Hindlimb muscle (tissue), 1 donor: ENCODE results near the gene OR7A10. TPM values are rescaled to one million over a fixed set of nuclear protein-coding genes. Genes with fewer than 3 reads are reported as not detected.

Experiments used
- DNase-seq: peaks from one replicate; pipeline ENCODE4 v3.0.0-alpha.2; 2013
- polyA plus RNA-seq: library from polyadenylated mRNA; unstranded; fragments of 120-200 nt; gene quantifications from one replicate; pipeline ENCODE4 v1.2.1, GENCODE V29; 2013; ENCODE audit not compliant: insufficient read length

OR7A10 gene
- polyA plus RNA-seq = not detected

DNA sequence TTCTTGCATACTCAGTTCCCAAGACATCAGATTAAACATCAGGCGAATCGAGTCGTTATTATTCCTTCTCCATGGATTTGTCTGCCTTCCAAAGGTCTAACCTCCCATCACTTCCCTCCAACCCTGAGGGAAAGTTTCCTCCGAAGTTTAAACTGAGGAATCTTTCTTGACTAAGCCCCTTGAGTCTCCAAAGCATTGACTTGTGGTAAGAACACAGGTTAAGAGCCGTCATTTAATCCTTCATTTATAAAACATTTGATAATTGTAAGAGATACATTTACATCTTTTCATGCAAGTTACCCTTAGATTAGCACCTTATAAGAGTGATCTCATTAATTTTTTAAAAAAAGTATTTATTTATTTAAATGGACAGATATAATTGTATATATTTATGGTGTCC, at the start of gene OR7A10:
Gene OR7A10, minus strand, starts transcription at position 101 of the 400 bp plus-strand sequence. CDS start 7,045 bp downstream, outside the sequence.
- no peak for DNase-seq

DNA sequence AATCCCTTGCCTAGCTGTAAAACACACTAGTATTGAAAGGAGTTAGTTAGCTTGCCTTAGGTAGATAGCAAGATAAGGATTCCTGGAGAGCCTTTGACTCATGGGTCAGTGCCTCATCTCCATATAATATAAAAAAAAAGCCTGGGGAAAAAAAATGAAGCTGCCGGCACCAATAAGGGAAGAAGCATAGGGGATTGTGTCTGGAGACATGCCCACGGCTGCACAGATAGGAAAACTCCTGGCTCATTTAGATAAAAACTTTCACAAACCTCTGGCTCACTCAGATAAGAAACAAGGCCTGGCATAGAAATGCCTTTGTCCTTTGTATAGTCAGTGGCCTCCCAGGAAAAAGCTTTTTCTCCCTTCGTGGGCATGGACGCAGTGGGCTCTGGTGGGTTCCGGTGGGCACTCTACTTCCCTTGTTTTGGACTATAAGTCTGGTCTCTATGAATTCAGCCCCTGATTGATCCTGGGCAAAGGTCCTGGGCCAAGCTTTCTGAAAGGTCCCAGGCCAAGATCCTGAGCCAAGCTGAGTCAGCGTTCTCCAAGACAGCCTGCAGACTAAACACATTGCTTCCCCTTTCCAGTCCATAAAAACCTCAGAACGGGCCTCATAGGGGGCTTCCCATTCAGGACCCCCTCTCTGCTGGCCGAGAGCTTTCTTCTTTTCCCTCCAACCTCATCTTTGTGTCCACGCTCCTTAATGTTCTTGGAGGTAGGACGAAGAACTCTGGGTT, 42.1 kb upstream of the OR7A10 start:
- no peak for DNase-seq

DNA sequence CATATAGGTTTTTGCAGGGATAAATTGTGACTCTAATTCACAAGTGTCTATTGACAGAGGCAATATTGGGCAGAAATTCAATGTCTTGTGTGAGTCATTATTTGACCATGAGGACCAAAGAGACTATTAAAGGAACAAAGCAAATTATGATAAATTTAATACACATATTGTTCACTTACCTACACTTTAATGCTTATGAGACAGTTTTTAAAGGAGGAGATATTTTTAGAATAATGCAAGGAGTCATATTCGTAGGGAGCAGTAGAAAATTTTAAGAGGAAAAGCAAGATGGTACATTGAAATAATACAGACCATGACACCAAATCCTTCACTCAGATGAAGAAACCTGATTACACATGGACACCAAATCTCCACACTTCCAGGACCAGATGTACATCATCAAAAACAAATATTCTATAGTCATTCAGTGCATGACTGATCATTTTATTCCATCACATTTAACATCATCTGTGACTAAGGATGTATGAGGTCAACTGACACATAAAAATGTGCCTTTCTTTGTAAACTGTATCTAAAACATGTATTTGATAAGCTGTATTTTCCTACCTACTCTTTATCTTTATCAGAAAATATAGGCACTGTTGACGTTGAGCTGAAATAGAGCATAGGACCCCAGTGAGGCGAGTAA, 41.4 kb upstream of the OR7A10 start:
- DNase-seq = no peak

DNA sequence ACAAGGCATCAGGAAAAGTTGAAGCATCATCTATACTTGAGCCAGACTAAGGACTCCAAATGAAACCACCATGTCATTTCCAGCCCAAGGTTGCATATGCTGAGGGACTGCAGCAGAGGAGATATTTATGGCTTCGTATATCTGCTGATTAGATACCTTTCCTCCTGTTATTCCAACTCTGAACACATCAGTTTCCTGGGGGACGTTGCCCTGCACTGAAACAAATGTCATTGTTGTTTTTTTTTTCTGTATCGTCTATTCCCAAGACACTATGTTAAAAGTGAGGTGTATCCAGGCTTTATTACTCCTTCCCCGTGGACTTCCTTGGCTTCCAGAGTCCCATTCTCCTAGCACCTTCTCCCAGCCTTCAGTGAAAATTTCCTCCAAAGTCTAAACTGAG, 37.3 kb upstream of the OR7A10 start, which contains the start of gene OR7A17:
Gene OR7A17, minus strand, starts transcription at position 101 of the 400 bp plus-strand sequence. CDS start 4,777 bp downstream, outside the sequence.
- no peak for DNase-seq

DNA sequence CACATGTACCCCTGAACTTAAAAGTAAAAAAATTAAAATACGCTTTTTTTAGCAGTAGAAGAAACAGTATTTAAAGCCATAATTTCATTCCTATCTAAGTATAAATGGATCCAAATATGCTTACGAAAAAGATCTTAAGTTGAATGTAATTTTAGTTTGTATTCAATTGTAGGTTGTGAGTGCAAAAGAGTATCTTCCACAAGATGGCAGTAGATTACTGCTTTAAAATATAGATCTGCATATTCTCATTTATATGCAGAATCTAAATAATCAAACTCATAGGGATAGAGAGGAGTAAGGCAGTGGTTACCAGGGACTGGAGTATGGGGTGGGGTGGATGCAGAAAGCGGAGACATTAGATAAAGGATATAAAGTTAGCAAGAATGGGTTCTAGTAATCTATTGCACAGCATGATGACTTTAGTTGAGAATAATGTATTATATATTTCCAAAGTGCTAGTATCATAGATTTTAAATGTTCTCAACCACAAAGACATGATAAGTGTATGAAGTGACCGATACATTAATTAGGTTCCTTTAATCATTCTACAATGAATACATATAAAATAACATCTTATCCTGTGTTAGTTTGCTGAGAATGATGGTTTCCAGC, 23.0 kb upstream of the OR7A10 start:
- DNase-seq = no peak

DNA sequence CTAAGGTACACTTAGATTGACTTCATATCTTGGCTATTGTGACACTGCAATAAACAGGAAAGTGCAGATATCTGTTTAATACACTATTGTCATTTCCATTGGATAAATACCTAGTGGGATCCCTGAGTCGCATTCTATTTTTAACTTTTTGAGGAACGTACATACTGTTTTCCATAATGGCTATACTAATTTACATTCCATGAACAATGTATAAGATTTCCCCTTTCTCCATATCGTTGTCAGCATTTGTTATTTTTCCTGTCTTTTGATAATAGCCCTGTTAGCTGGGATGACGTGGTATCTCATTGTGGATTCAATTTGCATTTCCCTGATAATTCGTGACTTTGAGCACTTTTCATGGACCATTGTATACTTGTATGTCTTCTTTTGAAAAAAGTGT, 19.8 kb upstream of the OR7A10 start:
- no peak for DNase-seq

DNA sequence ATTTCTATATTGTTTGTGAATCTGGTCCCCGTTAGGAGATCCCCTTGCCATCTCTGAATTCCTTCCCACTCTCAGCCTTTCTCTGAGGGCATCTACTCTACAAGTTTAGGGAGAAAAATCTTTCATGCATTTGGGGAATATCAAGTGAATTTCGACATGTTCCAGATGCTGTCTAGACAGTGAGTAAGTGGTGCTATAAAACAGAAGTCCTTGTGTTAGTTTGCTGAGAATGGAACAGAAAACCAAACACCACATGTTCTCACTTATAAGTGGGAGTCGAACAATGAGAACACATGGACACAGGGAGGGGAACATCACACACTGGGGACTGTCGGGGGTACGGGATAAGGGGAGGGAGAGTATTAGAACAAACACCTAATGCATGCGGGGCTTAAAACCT, 5.1 kb downstream of the OR7A10 start:
- DNase-seq = no peak

DNA sequence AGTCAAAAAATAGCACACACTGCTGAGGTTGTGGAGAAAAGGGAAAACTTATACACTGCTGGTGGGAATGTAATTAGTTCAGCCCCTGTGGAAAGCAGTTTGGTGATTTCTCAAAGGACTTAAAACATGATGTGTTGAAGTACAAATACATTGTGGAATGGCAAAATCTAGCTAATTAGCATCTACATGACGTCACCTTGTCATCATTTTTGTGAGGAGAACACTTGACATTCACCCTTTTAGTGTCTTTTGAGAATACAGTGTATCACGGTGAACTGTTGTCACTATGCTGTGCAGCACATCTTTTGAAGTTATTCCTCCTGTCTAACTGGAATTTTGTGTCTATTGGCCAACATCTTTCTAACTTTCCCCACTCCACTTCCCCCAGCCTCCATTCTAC, 5.6 kb downstream of the OR7A10 start:
- no peak for DNase-seq

DNA sequence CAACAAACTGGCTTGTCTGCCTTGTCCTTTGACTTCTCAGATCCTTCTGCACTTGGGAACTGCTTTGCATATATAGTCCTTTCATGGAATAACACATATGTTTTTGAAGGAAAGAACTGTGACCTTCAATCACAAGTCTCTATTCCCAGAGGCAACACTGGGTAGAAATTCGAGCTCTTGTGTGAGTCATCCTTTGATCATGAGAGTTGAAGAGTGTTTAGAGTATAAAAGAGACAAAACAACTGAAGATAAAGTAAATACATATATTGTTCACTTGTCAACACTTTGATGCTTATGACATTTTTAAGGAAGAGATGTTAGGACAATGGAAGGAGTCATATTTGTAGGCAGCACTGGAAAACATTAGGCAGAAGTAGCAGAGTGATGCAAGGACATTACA, 8.5 kb downstream of the OR7A10 start:
- no peak for DNase-seq

DNA sequence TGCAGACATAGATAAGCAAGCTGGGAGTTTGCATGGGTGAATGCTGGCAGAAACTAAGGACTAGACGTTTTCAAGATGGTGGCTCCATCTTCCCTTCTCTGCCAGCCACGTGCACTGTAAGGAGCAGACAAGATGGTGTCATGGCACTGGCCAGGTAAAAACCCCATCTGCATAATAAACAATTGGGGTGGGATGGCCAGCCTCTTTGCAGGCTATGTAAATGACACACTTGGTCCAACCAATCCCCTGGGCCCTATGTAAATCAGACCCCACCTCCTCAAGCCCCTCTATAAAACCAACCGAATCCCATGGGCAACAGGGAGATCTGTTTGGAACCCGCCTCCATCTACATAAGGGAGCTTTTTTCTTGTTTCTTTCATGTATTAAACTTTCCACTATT, 11.3 kb downstream of the OR7A10 start:
- no peak for DNase-seq

DNA sequence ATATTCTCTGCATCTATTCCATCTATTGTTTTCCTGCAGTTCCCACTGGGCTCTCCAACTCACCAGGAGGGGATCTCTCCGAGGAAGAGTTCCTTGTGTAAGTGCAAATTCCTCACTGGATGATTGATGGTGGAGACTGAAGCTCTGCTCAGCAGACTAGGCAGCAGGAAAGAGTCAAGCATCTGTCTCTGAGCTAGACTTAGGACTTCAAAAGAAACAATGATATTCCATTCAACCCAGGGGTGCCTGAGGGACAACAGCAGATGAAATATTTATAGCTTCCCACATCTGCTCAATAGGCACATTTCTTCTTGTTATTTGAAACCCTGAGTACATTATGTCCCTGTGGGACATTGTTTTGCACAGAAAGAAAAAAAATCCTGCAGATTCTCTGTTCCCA, 13.7 kb downstream of the OR7A10 start, which contains the start of the genes OR7A5 and OR7C1:
Gene OR7A5, minus strand, starts transcription at position 175 of the 400 bp plus-strand sequence. CDS start 6,944 bp downstream, outside the sequence.
Gene OR7C1, minus strand, starts transcription at position 175 of the 400 bp plus-strand sequence. CDS start 35,049 bp downstream, outside the sequence.
- DNase-seq = no peak

DNA sequence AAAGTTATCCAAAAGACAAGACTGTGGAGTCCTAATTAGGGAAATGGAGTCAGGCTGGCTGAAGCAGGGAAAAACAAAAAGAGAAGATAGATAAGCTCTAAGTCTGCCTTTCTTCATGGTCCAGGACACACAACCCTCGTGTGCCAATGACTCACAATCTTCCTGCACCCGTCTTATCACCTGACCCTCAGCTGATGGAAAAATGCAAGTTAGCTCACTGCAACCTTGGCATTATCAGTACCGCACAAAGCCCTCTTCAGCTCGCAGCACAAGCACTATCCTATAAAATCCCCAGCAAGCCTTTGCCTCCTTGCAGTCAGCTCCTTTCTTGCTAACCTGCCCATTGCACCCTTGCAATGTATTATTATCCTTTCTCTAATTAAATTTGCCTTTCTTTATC, 18.0 kb downstream of the OR7A10 start:
- no peak for DNase-seq

DNA sequence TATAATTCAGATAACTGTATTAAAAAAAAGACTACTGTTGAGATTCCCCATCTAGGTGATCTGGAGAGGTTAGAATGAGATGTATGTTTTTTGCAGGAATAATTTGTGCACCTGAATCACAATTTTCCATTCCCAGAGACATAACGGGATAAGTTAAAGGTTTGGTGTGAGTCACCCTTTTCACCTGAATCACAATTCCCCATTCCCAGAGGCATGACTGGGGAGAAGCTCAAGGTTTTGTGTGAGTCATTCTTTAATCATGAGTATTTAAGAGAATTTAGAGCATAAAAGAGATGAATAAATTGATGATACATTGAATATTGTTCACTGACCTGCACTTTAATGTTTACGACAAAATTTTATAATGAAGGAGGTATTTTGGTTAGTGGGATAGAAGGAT, 22.7 kb downstream of the OR7A10 start:
- DNase-seq = no peak

DNA sequence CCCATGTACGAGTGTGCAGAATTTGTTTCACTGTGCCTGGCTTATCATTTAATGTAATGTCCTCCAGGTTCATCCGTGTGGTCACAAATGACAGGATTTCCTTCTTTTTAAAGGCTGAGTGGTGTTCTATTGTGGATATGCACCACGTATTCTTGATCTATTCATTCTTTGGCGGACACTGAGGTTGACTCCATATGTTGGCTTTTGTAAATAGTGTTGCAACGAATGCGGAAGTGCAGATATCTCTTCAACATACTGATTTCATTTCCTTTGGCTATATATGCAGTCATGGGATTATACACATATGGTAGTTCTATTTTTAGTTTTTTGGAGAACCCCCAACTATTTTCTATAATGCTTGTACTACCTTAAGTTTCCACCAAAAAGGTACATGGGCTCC, 26.8 kb downstream of the OR7A10 start:
- peak; percentile 35 for DNase-seq

DNA sequence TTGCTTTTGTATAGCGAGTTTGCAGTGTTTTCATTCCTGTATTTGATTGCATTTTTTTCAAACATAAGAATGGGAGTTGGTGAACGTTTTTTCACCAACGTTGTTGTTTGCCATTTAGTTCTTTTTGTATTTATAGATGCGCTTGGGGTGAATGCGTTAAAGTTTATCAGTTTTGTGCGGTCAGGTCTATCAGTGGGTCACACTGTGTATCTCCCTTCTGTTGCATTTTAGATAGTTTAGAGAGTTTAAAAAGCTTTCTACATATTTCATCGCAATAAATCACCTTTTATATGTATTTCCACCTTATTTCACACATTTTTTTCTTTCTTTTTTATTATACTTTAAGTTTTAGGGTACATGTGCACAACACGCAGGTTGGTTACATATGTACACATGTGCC, 30.1 kb downstream of the OR7A10 start:
- DNase-seq = no peak

DNA sequence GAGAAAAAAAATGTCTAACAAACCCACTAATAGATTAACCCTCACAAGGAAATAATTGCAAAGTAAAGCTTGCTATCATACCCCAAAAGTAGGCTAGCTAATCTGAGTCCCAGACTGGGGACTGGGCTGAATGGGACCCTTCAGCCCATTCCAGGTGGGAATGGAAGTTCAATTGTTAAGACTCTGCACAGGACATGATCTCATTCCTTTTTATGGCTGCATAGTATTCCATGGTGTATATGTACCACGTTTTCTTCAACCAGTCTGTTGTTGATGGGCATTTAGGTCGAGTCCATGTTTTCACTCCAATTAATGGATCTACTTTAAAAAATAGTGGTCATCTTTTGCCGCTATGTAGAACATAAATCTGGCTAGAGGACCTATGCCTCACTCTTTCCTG, 31.7 kb downstream of the OR7A10 start:
- no peak for DNase-seq

DNA sequence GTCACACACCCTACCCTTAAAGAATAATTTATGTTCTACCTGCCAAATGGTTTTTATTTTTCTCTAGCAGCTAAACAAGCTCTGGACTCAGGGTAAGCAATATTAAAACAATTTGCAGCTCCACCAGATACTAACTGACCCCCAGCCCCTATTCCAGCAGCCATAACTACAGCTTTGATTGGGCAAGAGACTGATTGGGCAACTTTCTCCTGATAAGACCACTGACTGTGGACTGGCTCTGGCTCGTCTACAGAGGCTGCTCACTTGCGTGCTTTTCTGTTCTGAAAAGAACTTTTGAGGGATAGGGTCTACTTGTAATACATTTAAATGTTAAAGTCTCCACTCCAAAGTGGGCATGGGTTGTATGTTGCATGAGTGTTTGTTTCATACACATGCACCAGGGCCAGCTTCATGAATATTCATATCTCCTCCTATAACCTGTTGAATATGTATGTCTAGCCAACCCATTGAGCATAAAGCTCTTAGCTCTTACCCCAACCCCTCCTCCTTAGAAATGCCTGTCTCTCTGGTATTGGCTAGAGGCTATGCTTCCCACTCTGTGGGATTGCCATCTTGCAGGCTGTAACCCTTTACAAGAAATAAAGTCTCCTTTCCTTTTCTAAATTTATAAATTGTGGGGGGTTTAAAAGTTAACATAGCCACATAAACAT, 33.6 kb downstream of the OR7A10 start:
- DNase-seq = no peak

DNA sequence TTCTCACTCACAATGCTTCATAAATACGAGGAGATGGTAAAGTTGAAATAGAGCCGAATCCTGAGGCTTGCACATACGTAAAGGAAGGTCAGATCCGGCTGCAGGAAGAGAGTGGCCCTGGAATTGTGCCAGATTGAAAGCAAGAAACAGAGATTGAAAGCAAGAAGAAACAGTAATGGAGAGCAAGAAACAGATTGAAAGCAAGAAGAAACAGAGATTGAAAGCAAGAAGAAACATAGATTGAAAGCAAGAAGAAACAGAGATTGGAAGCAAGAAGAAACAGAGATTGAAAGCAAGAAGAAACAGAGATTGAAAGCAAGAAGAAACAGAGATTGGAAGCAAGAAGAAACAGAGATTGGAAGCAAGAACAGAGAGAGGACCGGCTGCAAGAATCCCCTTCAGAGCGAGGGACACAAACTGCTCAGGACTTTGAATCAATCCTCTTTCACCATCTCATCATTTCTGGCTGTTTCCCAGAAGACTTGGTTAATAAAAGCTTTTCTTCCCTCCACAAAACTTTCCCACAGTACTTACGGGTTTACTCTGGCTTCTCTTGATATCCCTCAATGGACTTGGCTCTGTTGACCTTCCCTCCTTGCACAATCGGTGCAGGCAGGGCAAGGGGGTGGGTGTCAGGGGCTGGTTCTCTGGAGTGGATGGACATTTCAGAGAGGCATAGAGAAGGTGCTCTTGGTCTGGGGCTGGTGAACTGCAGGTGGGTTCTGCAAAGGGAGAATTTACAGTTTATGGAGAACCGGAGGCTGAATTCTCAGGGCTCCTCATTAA, 39.3 kb downstream of the OR7A10 start:
- DNase-seq = no peak

DNA sequence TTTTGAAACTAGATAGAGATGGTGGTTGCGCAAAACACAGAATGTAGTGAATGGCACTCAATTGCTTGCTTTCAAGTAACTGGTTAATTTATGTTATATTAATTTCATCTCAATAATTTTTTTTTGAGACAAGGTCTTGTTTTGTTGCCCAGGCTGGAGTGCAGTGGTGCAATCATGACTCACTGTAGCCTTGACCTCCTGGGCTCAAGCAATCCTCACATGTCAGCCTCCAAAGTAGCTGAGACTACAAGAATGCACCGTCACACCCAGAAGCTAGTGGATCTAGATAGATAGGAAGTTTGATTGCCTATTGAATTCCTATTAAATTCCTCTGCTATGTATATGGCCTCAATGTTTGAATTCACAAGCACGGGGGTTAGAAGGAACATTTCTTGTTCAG, 44.0 kb downstream of the OR7A10 start:
- no peak for DNase-seq

DNA sequence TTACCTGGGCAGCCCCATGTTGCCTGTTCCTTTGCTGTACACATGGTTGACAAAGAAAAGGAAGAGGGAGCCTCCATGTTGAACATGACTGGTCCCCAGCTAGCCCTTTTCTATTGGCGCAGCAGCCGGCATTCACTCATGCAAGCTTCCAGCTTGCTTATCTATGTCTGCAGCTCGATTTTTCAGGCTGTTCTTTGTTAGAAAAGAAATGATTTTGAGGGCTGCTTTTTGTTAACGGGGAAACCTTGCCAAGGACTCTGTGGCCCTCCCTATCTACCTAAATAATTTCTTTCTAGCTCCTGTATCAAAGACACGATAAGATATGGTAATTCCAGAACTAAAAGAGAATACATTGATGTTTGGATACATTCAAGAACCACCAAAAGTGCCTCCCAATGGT, 50.0 kb downstream of the OR7A10 start:
- DNase-seq = no peak

DNA sequence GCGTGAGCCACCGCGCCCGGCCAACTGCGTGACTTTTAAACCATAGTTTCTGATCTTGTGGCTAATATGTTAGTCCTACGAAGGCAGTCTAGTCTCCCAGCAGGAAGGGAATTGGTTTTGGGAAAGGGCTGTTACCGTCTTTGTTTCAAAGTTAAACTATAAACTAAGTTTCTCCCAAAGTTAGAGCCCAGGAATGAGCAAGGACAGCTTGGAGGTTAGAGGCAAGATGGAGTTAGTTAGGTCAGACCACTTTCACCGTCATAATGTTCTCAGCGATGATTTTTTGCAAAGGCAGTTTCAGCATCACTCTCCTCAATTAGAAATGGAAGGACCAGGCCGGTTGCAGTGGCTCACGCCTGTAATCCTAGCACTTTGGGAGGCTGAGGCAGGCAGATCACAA, 52.7 kb downstream of the OR7A10 start:
- DNase-seq = no peak

DNA sequence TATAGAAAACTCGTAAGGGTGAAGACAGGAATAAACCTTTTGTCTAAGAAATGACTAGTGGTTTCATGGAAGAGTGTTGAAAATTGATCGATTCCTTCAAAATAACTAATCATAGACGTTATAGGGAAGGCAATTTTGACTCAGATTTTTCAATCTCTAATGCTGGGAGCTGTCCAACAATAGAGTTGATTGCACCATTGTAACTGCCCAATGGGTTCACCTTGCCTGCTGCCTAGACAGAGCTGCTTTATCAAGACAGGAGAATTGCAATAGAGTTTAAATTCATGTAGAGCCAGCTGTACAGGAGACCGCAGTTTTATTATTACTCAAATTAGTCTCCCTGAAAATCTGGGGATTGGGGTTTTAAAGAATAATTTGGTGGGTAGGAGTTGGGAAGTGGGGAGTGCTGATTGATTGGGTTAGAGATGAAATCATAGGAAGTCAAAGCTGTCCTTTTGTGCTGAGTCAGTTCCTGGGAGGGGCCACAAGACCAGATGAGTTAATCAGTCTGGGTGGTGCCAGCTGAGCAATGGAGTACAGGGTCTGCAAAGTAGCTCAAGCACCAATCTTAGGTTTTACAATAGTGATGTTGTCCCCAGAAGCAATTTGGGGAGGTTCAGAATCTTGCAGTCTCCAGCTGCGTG, 53.5 kb downstream of the OR7A10 start:
- no peak for DNase-seq
